ENCODE results near the gene NEK4. TPM values are rescaled to one million over a fixed set of nuclear protein-coding genes. Genes with fewer than 3 reads are reported as not detected.

Gene NEK4
- total and polyA plus RNA-seq, 5 donors from 2014 or later = 6.3 to 13.9 (median 7.7) TPM

Other genes with a start within 250 kb of the NEK4 start
- gene NT5DC2, start 237.1 kb downstream of the NEK4 start, total RNA-seq = 3.7 TPM
- gene NT5DC2, start 237.1 kb downstream of the NEK4 start, polyA plus RNA-seq = under 1 TPM in 1 of 4 donors, not detected in 3; 0.81 TPM
- gene UQCC5, start 234.3 kb downstream of the NEK4 start, total RNA-seq = 4.5 TPM
- 10 to 100 TPM; 19.2 to 27.9 (median 23.0) TPM for gene UQCC5, start 234.3 kb downstream of the NEK4 start, polyA plus RNA-seq
- gene PBRM1, start 85.0 kb downstream of the NEK4 start, total RNA-seq = 58.7 TPM
- gene PBRM1, start 85.0 kb downstream of the NEK4 start, polyA plus RNA-seq = 10 to 100 TPM; 59.4 to 73.4 (median 67.9) TPM
- 75.7 TPM for gene GNL3, start 84.9 kb downstream of the NEK4 start, total RNA-seq
- 10 to 100 TPM; 42.4 to 61.5 (median 51.8) TPM for gene GNL3, start 84.9 kb downstream of the NEK4 start, polyA plus RNA-seq
- gene GLT8D1, start 65.1 kb downstream of the NEK4 start, total RNA-seq = 26.6 TPM
- gene GLT8D1, start 65.1 kb downstream of the NEK4 start, polyA plus RNA-seq = 10 to 100 TPM; 61.9 to 73.4 (median 68.1) TPM
- 57.6 TPM for gene SPCS1, start 64.8 kb downstream of the NEK4 start, total RNA-seq
- gene SPCS1, start 64.8 kb downstream of the NEK4 start, polyA plus RNA-seq = 100 to 1,000 TPM; 304 to 318 (median 312) TPM
- gene ITIH1, start 6.7 kb upstream of the NEK4 start, total RNA-seq = not detected
- not detected for gene ITIH1, start 6.7 kb upstream of the NEK4 start, polyA plus RNA-seq
- not detected for gene ITIH3, start 23.9 kb upstream of the NEK4 start, total RNA-seq
- gene ITIH3, start 23.9 kb upstream of the NEK4 start, polyA plus RNA-seq = 1 to 10 TPM in 1 of 4 donors, under 1 TPM in 1, not detected in 2; 0.63 to 1.5 TPM
- 71.1 TPM for gene ITIH4, start 59.7 kb upstream of the NEK4 start, total RNA-seq
- 1 to 10 TPM in 3 of 4 donors, not detected in 1; 1.1 to 2.0 (median 2.0) TPM for gene ITIH4, start 59.7 kb upstream of the NEK4 start, polyA plus RNA-seq
- gene MUSTN1, start 64.1 kb upstream of the NEK4 start, total RNA-seq = 13.8 TPM
- gene MUSTN1, start 64.1 kb upstream of the NEK4 start, polyA plus RNA-seq = 1 to 10 TPM in 1 of 4 donors, not detected in 3; 1.2 TPM
- 87.7 TPM for gene STIMATE, start 126.6 kb upstream of the NEK4 start, total RNA-seq
- 10 to 100 TPM; 10.7 to 15.5 (median 12.4) TPM for gene STIMATE, start 126.6 kb upstream of the NEK4 start, polyA plus RNA-seq

Measured in CD4-positive, CD25-positive, alpha-beta regulatory T cell (primary cell).